Ureter (tissue), 1 donor: ENCODE results near the gene NEK2. TPM values are rescaled to one million over a fixed set of nuclear protein-coding genes. Genes with fewer than 3 reads are reported as not detected.
"Not testable (repeated sequence)": the region's sequence is repeated elsewhere in the genome, so short reads cannot be mapped to it uniquely, and the experiment has no call there.

Experiments
- DNase-seq: peaks from one replicate; pipeline ENCODE4 v3.0.0-alpha.2; 2020; ENCODE audit warnings: low spot score
- total RNA-seq: library from RNA; stranded (reverse); gene quantifications from one replicate; pipeline ENCODE4 v1.2.4, GENCODE V29; 2023
- donor health status: DM: yes; HTN: yes; CAD: no.

Gene NEK2
- total RNA-seq, 1 donor from 2014 or later = not detected

DNA sequence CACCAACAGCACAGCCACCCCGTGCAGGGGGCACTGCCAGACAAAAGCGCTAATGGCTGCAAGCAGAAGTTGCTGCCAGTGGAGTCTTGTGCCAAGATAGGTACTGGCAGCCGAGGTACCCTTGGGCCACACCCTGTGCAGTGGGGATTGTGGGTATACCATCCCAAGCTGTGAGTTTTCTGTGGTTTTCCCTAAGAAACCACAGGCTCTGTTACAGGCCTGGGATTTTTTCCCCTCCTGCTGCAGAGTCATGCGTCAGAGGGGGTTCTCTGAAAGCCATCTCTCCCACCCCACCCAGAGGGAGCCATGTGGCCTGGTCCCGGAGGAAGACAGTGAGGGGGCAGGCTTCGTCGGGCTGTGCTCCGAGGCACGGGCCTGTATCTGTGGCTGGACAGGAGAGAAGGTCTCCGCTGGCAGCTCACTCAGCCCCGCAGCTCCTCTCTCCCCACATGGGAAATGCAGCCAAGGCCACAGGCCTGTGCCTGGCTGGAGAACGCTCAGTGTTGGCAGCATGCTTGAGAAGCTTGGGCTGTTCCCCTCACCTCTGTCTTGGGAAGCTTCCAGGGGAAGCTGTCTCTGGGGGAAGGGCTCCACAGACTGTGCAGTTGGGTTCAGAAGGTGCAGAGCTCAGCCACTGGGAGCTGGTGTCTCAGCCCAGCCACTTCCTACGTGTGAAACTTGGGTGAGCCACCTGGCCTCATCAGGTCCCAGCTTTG lies 42.5 kb downstream of the NEK2 start:
- DNase-seq = peak; percentile 65

DNA sequence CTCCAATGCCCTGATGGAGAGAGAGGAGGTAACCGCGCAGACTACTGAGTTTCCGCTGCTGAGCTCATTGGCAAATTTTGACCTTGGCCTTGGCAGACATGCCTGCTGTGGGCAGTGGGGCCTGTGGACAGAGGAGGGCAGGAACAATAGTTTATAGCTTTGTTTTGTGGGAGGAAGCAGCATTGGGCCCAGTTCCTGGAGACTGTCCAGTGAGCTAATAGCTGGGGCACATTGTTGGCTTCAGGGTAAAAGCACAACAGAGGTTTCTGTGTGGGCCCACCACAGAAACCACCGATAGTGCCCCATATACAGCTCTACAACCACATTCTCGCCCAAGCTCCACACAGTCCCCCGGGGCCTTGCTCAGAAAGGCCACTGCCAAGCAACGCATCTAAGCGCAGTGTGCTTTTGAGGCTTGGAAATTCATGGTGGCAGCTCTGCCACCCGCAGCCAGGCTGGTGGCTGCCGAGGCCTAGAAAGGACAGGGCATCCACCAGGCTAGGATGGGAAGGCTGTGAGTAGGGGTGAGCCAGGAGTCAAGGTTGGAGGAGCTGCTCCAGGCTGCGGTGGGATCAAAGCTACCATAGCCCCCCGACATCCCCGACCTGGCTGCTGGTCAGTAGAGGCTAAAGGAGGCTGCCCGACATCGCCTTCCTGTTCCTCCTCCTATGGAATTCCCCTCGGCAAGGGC lies 43.2 kb downstream of the NEK2 start:
- no peak for DNase-seq

DNA sequence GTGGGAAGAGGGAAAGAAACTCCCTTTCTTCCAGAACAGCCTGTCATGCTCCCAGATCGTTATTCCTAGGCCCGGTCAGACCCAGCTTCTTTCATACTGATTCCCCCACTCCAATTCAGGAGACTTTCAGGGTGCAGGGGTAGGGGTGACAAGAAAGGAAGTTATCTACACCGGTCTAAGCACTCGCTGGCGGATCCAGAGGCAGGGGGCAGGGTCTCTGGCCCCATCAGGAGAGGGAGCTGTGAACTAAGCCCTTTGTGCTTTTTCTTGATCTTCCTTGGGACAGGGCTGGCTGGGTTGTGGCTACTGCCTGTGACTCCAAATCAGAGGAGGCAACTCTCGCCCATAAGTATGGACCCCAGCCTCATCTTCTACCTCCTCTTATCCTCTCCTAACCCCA lies 44.3 kb downstream of the NEK2 start:
- no peak for DNase-seq

DNA sequence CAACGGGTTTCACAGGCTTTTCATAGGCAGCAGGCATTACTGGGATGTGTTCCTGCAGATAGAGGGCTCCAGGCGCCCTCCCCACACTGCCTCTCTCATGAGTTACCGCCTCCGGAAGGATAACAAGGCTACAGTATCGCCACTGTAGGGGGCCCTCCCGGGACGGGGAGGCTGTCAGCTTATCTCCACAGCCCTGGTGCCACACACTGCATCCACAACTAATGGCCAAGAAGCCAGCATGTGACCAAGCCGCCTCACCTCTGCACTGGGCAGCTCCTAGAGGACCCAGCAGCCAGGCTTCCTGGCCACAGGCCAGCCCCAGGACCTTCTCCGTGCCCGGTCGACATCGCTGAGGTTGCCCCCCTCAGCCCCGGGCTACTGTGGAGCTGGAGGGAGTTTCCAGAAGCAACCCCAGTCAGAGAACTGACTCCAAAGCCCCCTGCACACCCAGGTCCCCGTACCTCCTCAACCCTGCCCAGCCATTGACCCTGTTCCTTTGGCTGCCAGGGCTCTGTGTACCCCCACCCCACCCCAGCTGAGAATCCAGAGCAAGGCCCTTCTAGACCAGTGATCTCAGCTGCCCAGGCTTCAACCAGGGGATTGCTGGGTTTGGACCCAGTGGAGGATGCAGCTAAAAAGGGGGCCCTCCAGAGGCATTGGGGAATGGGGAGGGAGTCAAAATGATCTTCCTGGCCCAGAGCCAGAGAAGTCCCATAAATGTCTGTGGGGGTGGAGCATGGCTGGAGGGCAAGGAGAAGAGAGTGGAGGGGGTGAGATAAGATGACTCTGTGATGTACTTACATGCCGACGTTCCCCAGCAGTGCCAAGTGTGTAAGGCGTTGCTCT lies 45.0 kb downstream of the NEK2 start:
- no peak for DNase-seq

DNA sequence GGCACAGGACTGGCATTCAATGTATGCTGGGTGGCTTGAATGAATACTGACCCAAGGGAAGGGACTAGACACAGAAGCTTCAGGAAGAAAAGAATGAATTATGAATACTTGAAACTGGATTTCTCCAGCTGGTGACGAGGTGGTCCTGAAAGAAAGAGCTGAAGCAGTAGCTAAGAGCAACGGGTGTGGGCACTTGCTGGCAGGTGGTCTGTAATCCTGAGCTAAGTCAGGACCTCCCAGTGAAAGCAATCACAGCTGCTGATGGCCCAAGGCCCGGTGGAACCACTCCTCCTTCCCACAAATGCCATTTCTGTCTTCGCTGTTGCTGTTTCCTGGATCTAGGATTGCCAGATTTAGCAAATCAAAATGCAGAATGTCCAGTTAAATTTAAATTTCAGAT lies 47.0 kb downstream of the NEK2 start:
- DNase-seq = no peak

DNA sequence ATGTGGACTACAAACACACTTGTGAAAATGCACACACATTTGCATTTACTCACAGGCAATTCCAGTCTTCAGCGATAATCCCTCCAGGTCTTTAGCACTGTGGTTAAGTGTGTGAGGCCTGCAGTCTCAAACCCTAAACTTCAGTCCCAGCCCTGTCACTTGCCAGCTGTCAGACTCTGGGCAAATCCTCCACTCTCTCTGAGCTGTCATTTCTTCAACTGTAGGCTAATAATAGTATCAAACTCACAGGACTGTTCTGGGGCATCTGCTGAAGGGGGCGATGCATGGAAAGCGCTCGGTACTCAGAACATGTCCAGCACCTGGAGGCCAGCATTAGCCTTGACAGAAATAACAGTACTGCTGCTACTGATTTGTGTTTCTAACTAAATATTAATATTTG lies 48.2 kb downstream of the NEK2 start:
- no peak for DNase-seq

DNA sequence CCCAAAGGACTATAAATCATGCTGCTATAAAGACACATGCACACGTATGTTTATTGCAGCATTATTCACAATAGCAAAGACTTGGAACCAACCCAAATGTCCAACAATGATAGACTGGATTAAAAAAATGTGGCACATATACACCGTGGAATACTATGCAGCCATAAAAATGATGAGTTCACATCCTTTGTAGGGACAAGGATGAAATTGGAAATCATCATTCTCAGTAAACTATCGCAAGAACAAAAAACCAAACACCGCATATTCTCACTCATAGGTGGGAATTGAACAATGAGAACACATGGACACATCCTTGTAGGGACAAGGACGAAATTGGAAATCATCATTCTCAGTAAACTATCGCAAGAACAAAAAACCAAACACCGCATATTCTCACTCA lies 49.6 kb downstream of the NEK2 start:
- DNase-seq = not testable (repeated sequence)

DNA sequence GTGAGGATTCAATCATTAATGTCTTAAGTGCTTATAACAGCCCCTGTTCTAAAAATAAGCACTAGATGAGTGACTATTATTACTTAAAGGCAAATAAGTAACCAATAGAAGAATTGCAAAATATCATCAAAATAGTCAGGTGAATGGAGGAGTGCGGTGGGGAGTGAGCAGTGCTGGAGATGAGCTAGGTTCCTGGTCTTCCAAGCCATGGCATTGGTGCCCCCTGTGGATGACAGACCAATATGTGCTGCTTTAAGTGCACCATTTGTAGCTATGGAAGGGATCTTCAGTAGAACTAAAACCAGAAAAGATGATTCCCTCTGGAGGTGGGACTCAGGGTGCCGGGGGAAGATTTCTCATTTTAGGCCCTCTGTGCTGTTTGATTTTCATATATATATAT lies 50.4 kb downstream of the NEK2 start:
- no peak for DNase-seq

DNA sequence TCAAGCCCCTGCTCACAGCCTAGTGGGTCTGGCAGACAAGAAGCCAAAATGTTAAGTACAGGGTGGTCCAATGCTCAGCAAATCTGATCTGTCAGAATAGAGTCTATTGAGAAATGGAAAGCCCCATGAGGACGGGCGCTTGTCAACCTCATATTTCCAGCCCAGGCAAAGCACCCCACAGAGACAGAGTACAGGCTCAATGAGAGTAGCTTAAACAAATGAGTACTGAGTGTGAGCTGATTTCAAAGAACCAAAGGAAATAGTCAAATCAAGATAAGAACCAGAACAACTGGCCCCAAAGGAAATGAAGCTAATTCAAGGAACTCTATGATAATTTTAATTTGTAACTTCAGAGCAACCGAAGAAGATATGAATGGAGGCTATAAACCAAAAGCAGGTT lies 51.9 kb downstream of the NEK2 start:
- DNase-seq = no peak

DNA sequence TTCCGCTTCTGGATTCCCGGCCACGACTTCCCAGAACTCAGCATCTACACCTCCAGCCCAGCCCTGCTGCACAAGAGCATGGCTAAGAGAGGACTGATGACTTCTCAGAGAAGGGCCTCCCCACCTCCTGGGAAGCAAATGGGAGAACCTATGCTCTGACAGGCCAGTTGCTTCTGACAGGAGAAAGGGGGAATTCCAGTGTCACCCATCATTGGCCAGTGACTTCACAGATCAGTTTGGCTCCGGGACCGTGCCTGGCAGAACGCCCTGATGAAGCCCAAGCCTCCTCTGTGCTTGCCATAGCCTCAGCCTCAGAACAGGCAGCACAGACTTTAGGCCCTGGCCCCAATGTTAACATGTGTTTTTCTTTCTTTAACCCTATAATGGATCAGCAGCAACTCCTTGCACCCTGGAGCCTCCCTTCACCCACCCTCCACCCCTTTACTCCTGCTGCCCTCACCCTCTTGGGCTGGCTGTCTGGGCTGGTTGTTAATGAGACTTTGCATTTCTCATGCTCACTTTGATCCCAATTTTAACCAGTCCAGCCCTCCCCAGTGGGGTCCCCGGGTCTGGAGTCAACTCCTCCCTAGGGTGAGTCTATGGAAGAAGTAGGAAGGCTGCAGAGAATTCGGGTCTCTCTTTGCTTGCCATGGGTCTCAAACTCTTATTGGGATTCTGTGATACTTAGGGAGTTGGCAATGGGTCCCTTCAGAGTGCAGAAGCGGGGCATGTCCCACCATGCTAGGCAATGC lies 53.8 kb downstream of the NEK2 start:
- DNase-seq = no peak

DNA sequence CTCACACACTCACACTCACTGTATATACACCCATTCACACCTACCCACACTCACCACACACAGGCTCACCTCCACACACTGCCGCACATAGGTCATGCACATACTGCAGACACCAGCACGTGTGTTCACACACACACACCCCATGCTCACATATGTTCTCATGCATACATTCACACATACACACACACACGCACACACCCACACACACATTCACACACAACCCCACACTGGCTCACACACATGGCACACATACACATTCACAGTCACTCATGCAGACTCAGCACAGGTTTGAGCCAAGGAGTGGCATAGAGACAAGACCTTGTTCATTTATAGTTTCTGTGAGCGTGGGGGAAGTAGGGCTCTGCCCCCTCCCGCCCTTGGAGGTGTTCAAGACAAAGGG lies 55.3 kb downstream of the NEK2 start:
- DNase-seq = no peak

DNA sequence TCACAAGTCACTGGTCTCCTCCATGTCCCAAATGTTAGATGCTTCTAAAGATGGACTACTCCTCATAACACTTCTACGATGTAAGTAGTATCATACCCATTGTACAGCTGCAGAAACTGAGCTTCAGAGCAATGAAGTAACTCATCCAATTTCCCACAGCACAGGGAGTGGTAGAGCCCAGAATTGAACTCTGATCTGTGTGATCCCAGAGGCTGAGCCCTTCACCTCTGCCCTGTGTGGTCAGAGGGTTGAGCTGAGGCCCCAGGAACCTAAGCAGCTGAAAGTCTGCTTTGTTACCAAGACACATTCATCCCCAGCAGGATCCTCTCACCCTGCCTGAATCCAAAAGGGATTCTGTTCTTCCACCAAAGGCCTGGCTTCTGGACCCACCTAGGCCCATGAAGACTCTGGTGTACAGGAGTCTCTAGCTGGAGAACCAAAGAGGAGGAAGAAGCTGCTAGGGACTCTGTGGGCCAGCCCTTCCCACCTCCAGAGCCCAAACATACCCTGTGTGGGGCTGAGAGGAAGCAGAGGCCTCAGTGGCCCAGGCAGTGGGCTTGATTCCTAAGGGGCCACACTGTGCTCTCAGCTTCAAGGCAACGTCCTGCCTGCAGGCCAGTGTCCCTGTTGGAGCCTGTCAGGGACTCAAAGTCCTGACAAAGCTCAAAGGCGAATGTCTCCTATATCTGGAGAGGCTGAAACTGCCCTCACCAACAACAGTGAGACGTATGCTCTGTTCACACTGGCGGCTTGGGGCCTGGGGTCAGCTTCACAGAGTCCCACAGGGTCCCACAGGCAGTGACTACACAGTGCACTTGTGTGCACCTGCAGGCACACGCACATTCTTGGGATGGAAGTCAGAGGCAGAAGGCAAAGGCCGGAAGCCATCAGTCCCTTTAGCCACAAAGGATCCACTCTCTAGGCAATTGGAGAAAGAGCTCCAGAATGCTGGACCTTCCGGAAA lies 56.1 kb downstream of the NEK2 start:
- DNase-seq = no peak

DNA sequence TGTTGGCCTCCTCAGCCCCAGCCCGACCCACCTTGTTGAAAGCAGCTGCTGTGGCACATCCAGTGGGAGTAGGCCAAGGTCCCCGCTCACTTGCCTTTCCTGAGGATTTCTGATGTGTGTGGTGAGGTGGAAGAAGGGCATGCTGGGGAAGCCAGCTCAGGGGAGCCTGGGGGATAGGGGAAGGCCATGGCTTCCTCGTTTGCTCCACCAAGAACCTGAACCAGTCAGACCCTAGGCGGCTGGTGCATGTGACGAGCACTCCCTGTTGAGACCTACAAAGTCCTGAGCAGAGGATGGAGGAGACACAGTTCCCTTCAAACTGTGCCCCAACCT lies 58.5 kb downstream of the NEK2 start:
- DNase-seq = no peak

DNA sequence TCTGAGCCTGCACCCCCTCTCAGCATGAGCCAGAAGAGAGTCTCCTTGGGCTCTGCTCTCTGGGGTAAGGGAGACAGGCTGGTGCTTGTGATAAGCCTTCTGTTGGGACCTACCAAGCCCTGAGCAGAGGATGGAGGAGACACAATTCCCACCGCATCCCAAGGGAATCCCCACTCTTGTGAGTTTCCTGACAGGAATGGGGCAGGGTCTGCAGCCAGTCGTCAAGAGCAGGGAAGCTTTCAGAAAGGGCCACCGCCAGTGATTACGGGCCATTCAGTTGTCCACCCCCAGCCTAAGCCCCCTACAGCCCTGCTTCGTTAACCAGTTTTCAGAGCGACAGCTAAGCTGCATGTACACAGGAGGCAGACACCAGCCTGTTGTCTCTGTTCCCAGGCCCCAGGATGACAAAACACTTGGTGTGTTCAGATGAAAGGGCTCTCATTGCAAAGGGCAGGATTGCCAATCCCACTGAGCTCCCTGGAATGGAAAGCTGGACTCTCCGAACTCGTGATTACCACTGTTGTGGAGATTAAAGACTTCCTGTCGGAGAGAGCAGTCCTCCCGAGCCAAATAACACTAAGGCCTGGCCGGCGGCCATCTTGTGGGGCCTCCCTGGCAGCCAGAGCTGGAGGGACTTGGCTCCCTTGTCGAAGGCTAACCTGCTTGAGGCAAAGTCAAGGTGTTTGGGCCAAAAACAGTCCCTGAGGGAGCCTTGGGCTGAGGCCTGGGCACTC lies 59.0 kb downstream of the NEK2 start:
- peak; percentile 73 for DNase-seq

DNA sequence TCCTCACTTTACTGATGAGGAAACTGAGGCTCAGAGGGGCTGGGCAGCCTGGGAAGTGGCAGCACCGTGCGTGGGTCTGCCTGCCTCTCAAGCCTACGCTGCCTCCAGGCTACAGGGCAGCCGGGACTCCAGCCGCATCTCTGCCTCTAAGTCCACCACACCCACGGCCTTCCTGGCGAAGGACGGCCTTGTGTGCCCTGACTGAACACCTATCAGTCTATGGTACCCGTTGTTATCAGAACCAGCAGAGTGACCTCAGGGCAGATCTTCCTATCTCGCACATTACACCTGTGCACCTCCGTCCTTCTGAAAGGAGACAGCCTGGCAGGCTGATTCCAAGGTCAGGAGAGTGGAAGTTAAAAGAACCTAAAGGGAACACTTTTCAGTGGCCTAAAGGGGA lies 60.8 kb downstream of the NEK2 start:
- no peak for DNase-seq

DNA sequence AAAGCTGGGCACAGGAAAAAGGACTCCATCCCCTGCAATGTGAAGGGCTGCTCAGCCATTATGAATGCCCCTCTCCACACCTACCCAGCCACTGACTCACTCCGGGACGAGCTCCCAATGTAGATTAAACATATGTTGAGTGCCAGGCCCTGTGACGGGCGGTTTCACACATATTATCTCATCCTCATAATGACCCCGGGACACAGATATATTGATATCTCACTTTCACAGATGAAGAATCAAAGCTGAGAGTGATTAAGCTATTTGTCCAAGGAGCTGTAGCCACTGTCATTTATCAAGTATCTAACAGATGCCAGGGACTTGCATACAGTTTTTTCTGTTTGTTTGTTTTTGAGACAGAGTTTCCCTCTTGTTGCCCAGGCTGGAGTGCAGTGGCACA lies 61.5 kb downstream of the NEK2 start:
- DNase-seq = no peak

DNA sequence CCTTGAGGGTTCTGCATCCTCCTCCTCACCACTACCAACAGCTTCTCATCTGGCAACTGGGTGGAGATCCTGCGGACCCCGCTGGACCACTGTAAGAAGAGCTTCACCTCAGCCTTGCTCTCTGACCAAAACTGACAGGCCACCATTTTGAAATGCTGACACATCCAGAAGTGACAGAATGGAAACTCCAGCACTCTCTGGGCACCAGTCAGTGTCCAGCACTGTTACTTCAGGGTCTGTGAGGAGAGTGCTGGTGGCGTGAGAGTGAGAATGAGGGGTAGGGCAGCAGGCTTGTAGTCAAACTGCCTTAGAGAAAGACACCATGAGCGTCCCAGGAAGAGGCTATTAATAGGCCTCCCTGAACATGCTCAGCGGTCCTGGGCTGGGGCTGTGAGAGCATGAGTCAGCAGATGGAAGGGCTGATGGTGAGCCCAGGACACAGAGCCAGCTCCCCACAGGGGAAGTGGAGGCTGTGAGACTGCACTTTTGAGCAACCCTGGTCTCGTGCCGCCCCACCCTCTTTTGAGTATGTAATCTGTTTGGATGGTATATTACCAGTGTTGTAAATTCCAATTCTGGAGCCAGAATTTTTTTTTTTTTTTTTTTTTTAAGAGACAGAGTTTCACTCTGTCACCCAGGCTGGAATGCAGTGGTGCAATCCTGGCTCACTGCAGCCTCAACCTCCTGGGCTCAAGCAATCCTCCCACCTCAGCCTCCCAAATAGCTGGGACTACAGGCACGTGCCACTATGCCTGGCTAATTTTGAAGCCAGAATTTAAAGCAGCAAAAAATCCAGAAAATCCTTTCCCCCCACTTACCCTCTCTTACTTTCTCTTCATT lies 62.1 kb downstream of the NEK2 start:
- peak; percentile 80 for DNase-seq

DNA sequence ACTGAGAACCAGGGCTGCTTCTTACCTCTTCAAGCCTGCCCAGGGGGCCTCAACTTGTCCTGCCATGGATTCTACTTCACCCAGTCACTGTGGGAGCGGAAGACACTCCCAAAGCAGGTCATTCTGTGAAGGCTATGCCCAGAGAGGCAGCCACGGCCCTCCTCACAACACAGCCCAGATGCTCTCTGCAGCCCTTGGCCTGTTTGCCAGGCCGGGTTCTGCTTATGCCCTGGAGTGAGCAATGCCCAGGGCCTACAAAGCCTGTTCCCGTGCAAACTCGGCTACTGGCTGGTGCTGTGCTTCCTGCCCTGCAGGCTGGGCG lies 62.7 kb downstream of the NEK2 start:
- DNase-seq = no peak
